Activated naive CD4-positive, alpha-beta T cell treated with anti-CD3 and anti-CD28 coated beads, Interleukin-2, amount 50 U/mL, for 72 hours (primary cell): ENCODE data around the gene RAD51B. TPM values are rescaled to one million over a fixed set of nuclear protein-coding genes. Genes with fewer than 3 reads are reported as not detected.
A peak's percentile ranks its signal among the peaks of the same experiment; 100 is the strongest.
"Not testable (repeated sequence)": the region's sequence is repeated elsewhere in the genome, so short reads cannot be mapped to it uniquely, and the experiment has no call there.

Experiments used
- ATAC-seq, 2 donors: fragments of 150-1000 bp; cut with Tn5 transposase; 2 replicates each; pipeline ENCODE4 v1.10.0; 2021; ENCODE audit warnings: mild to moderate bottlenecking in 2 of 2, moderate library complexity in 2 of 2
- DNase-seq, 2 donors: peaks; one replicate each; pipeline ENCODE4 v3.0.0; 2021 to 2022; ENCODE audit warnings: low spot score in 2 of 2
- H3K27ac Mint-ChIP-seq, 2 donors: one replicate each; pipeline ENCODE4 v1.8.0; 2022; ENCODE audit warnings: mild to moderate bottlenecking in 2 of 2, mixed read lengths in 2 of 2
- H3K36me3 Mint-ChIP-seq, 2 donors: one replicate each; pipeline ENCODE4 v1.8.0; 2022; ENCODE audit warnings: mixed read lengths in 2 of 2
- H3K9me3 Mint-ChIP-seq, 2 donors: one replicate each; pipeline ENCODE4 v1.8.0; 2022; ENCODE audit warnings: mixed read lengths in 2 of 2
- total RNA-seq, 2 donors: library from RNA; stranded (reverse); gene quantifications; one replicate each; pipeline ENCODE4 v1.2.3, GENCODE V29; 2022

The RAD51B gene
- total RNA-seq, 2 donors from 2014 or later: 36.5 to 53.0 TPM

DNA sequence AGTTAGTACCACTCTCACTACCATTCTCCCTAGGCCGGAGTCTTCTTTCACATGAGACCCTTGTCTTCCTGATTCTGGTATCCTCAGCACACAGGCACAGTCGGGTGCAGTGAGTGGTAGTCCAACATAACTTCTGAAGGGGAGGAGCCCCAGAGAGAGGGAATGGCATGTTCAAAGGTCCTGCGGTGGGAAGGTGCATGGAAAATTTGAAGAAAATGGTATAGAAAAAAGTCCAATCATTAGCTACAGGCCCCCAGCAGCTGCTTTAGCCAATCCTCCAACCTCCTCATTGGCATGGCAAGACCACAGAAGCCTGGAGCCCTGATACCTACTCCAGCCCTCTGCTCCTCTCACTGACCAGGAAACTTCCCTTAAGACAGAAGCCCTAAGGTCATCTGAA is 876.7 kb downstream of the RAD51B start:
- DNase-seq: no peak
- no peak for ATAC-seq
- Mint-ChIP-seq H3K27ac (no peak overlapping the region), H3K36me3 (peaks cover 0 to 8% of the 10 kb centered on the region in 2 donors), H3K9me3 (peaks cover 0 to 9% of the 10 kb centered on the region in 2 donors)

DNA sequence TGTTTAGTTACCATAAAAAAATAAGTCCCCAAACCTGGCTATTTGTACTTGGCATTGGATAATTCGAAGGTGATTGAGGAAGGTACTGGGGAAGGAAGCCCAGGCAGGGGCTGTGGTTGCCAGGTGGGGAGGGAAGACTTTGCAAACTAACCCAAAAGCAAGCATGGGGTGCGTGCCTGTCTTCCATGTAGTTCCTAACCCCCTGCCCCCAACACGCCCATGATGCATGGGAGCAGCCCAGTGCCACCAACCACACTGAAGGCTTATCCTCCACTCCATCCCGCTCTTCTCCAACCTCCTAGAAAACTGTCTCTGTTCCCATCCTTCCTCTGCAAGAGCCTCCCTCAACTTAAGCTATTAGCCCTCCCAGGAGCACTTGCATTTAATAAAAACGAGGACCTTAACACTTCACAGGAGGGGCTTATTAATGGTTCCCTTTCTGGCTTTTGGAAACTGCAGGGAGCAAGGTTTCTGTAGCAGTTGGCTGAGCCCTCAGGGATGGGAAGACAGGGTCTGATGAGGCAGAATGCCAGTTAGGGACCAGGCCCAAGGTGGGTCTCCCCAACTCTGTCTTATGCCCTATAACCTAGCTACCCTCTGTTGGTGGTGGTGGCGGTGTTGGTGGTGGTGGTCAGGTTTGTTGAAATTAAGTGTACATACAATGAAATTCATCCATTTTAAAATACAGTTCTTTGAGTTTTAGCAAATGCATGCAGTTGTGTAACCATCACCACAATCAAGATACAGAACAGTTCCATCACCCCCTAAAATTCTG is 877.3 kb downstream of the RAD51B start:
- no peak for ATAC-seq
- DNase-seq: no peak
- Mint-ChIP-seq H3K9me3 (peaks cover 0 to 10% of the 10 kb centered on the region in 2 donors), H3K27ac (no peak overlapping the region), H3K36me3 (peaks cover 0 to 10% of the 10 kb centered on the region in 2 donors)

- peaks cover 0 to 10% of the 10 kb centered on the region in 2 donors for H3K36me3 Mint-ChIP-seq
- DNase-seq, H3K27ac Mint-ChIP-seq, ATAC-seq: not testable (repeated sequence)
- peaks cover 0 to 10% of the 10 kb centered on the region in 2 donors for H3K9me3 Mint-ChIP-seq
Observed at GRCh38 chr14:68698773-68699172, 879.2 kb downstream of the RAD51B start.

GRCh38 chr14:68701001-68701741 is 881.6 kb downstream of the RAD51B start:
- Mint-ChIP-seq H3K27ac (no peak overlapping the region), H3K9me3 (peaks cover 0 to 10% of the 10 kb centered on the region in 2 donors), H3K36me3 (peaks cover 0 to 6% of the 10 kb centered on the region in 2 donors)
- no peak for DNase-seq
- ATAC-seq: no peak

- H3K27ac Mint-ChIP-seq: no peak overlapping the region
- H3K36me3 Mint-ChIP-seq: peaks cover 0 to 6% of the 10 kb centered on the region in 2 donors
- ATAC-seq: no peak
- peaks cover 0 to 10% of the 10 kb centered on the region in 2 donors for H3K9me3 Mint-ChIP-seq
- no peak for DNase-seq
Observed at GRCh38 chr14:68702135-68702534, 882.6 kb downstream of the RAD51B start.

DNA sequence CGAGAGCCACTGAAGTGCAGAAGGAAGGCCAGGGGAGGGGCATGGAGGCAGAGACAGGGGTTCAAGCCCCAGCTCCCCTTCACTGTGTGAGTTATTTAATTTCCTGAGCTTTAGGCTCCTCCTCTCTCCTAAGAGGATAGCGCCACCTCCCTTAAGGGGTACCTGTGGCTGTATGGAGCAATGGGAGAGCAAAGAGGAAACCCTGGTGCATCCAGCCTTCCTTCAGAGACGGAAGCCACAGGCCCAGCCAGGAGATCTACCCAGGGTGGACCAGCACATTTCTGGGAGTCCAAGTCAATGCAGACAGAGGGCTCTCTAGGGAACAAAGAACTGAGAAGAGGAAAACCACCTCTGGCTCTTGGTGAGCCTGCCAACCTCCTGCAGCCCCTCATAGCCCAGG is 883.0 kb downstream of the RAD51B start:
- no peak for DNase-seq
- no peak overlapping the region for H3K27ac Mint-ChIP-seq
- no peak for ATAC-seq
- H3K9me3 Mint-ChIP-seq: peaks cover 0 to 10% of the 10 kb centered on the region in 2 donors
- H3K36me3 Mint-ChIP-seq: peaks cover 0 to 6% of the 10 kb centered on the region in 2 donors

DNA sequence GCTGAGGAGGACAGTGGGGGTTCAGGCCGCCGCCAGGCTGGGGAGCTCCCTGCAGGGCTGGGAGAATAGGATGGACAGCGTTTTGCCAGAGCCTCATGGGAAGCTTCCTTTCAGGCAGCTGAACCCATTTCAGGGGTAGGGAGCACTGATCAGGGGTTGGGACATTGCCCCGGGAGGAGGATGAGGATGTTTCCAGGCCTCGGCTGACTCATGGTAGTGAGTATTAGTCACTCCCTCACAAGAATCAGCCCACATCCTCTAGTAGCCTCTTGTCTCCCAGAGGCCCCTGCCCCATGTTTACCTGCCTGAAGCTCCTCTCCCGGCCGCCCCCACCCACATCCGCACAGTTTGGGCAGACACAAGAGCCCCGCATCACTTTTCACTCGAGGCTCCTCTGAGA is 883.5 kb downstream of the RAD51B start:
- peak overlapping the region in 1 of 2 donors; percentile 27 for H3K27ac Mint-ChIP-seq
- peaks cover 0 to 8% of the 10 kb centered on the region in 2 donors for H3K9me3 Mint-ChIP-seq
- peaks cover 0 to 6% of the 10 kb centered on the region in 2 donors for H3K36me3 Mint-ChIP-seq
- ATAC-seq (peak; percentile 89 to 98), DNase-seq (no peak)

DNA sequence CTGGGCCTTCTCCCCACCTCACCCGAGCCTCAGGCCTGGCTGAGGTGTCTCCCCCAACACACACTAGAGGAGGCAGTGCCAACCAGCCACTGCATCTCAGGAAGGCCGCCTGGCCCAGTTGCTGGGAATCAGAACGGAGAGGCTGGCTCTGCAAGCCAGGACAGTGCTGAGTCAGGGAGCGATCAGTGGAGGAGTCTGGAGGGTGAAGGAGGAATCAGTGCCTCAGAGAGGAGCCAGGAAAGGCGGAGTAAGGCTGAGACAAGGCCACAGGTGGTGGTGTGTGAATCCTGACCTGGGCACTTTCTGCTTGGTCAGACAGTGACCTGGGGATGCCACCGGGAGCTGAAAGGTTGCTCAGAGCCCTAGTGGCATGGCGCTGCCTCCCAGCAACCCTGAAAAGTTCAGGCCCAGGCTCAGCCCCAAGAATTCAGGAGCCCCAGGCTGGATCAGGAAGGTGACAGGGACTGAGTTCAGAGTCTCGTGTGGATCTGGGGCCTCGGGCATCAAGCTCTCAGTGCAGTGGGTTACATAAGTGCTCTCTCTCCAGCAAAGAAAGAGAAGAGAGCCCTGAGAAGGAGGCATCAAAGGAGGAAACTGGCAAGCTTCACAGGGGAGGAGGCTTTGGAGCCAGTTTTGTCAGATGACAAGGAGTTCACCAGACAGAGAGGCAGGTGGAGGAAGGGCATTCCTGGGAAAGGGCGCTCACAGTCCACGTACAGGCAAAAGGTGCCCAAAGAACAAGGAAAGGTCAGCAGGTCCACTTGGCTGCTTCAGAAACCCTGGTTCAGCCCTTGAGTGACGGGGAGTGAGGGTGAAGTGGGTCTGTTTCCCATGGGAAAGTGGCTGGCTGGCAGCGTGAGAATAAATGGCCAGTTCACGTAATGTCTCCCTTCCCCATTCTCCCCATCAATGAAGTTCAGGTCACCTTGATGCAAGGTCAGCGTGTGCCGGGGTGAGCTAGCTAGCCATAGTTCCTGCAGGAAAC is 885.4 kb downstream of the RAD51B start:
- DNase-seq (no peak), ATAC-seq (no peak)
- H3K9me3 Mint-ChIP-seq: peaks cover 0 to 7% of the 10 kb centered on the region in 2 donors
- H3K36me3 Mint-ChIP-seq: peaks cover 0 to 6% of the 10 kb centered on the region in 2 donors
- H3K27ac Mint-ChIP-seq: no peak overlapping the region

DNA sequence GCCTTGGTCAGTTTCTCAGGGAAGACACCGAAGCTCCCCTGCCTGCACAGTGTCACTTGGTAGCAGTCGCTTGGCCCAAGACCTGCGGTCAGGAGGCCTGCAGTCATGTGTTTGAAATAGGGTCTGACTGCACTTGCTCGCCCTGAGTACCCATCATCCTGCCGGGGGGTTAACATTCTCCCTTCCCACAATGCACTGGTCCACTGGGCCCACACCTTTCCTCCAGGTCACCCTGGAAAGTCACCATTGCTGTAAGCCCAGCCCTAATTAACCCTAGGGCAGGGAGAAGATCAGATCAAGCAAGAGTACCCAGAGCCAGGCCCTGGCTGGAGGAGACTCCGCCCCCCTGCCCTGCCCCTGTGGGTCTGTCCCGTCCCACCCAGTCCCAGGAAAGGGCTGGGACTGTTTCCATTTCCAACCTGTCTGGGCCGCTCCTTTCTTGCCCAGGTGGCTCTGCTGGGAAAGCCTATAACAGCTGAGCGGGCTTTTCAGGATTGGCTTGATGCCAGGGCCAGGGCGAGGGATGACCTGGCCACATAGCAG is 886.2 kb downstream of the RAD51B start:
- DNase-seq (no peak), ATAC-seq (no peak)
- Mint-ChIP-seq H3K9me3 (peaks cover 0 to 6% of the 10 kb centered on the region in 2 donors), H3K27ac (no peak overlapping the region), H3K36me3 (peaks cover 0 to 6% of the 10 kb centered on the region in 2 donors)

DNA sequence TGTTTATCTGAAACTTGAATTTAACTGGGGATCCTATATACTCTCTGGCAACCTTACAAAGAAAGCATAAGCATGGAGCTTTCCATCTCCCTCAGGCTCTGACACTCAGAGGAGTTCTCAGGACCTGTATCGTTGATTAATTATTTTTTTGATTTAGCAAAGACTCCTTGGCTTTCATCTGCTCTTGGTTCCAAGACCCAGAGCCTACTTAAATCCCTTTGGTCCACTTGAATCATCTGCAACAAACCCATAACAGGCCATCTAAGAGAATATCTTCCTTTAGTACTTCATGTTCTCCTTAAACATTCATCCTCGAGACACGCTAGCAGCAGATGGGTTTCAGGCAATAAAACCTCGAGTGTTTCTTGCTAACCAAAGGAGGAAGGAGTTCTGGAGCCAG is 887.9 kb downstream of the RAD51B start:
- ATAC-seq: no peak
- no peak overlapping the region for H3K27ac Mint-ChIP-seq

DNA sequence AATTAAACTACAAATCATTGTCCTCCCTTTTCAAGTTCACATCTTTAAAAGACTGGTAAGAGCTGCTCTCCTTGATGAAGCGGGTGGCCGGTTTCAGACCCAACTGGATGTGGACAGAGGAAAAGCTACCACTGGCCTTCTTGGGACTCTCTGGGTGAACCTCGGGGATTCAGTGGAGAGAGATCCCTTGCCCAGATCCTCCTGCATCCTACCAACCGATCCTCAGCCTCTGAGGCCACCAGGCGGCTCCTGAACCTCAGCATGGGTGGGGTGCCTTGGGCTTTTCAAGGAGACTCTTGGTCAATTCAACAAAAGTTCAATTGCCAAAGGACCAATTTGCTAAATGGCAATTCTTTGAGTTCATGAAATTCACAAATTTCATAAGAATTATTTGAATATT is 888.8 kb downstream of the RAD51B start:
- no peak for DNase-seq
- no peaks in the 10 kb centered on the region for H3K36me3 Mint-ChIP-seq
- no peak for ATAC-seq
- no peak overlapping the region for H3K27ac Mint-ChIP-seq
- no peaks in the 10 kb centered on the region for H3K9me3 Mint-ChIP-seq

More for the DNA sequence above, 887.9 kb downstream of the RAD51B start:
- DNase-seq: no peak
- Mint-ChIP-seq H3K9me3 (no peaks in the 10 kb centered on the region), H3K36me3 (no peaks in the 10 kb centered on the region)

DNA sequence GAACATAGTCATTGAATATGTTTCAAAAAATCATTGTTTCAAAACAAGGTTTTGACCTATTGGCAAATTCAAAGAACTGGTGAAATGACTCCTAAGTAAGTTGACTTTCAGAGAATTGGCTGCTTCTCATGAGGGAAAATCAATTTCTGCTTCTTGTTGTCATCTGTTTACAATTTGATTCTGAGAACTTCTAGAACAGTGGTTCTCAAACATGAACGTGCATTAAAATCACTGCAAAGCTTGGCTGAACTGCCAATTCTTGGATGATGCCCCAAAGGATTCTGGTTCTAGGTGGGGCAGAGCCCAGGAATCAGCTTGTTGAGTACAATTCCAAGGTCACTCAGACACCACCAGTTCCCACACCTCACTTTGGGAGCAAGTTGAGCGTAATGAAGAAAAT is 889.4 kb downstream of the RAD51B start:
- ATAC-seq: no peak
- no peak overlapping the region for H3K27ac Mint-ChIP-seq

GRCh38 chr14:68710776-68711175 is 891.2 kb downstream of the RAD51B start:
- H3K36me3 Mint-ChIP-seq: no peaks in the 10 kb centered on the region
- no peak for DNase-seq
- H3K27ac Mint-ChIP-seq: peak overlapping the region in 1 of 2 donors; percentile 3
- no peak for ATAC-seq
- no peaks in the 10 kb centered on the region for H3K9me3 Mint-ChIP-seq

More for the DNA sequence above, 889.4 kb downstream of the RAD51B start:
- no peaks in the 10 kb centered on the region for H3K36me3 Mint-ChIP-seq
- H3K9me3 Mint-ChIP-seq: no peaks in the 10 kb centered on the region
- DNase-seq: no peak

DNA sequence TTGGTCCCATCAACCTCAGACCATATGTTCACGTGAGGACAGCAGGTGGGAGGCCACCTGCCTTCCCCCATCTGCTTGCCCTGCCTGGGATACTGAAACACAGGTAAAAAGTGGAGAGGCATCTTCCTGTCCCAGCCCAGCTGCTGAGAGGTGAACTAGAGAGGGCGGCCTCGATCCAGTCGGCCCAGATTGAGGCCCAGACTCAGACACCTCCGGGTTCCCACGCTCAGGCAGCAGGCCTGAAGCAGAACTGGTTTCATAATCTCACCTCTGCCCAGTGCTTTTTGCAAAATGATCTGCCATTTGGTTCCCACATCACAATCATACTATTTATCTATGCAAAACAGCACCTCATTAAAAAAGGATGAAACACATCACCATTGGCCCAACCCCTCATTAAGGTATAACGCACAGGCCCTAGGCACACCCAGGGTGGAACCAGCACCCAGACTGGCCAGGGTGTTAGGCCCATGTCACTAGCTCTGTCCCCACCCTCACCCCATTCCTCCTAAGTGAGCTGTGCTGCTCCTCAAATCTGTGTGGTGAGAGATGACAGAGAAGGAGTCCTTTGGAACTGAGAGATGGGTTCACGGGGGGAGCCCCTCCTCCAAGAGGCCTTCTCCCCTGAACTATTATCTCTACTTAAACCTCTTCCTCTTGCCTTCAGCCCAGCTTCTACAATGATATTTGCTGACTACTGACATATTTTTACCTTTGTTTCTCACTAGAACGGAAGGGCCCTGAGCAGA is 892.2 kb downstream of the RAD51B start:
- Mint-ChIP-seq H3K36me3 (no peaks in the 10 kb centered on the region), H3K27ac (peak overlapping the region; percentile 3 to 72), H3K9me3 (no peaks in the 10 kb centered on the region)
- DNase-seq (no peak), ATAC-seq (peak in 1 of 2 donors; percentile 72)

DNA sequence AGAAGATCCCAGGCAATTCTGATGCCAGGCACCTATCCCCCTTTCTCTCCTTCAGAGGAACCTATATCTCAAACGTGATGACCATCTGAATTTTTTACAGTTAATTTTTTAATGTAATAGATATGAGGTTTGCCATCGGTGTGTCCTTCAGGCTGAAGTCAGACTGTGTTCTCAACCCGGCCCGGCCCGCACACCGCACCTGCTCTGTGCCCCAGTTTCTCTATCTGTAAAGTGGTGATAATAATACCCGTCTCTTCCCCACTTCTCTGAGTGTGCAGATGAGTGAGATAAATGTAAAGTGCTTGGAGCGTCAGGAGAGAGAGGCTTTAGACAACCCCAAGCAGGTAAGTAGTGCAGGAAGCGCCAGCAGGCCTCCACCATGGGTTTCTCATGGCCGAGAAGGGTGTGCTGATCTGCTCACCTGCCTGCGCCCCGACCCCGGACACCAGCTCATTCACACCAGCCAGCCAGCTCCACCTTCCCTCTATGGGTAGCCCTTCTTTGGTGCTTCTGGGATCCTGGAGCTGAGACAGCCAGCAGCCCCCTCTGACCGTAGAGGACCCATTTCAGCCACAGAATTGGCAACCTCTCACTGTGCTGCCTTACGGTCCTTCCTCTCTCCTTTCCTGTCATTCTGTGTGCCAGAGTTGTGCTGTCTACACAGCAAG is 893.3 kb downstream of the RAD51B start:
- Mint-ChIP-seq H3K9me3 (no peaks in the 10 kb centered on the region), H3K27ac (peak overlapping the region; percentile 3 to 16), H3K36me3 (no peaks in the 10 kb centered on the region)
- no peak for DNase-seq
- no peak for ATAC-seq
